HCT116 (cell line): ENCODE results near the gene CDH13.
A peak's percentile ranks its signal among the peaks of the same experiment; 100 is the strongest.

Experiments
- CEBPB ChIP-seq: IDR thresholded peaks from 2 replicates; pipeline ENCODE4 v1.6.1; 2012; ENCODE audit warnings: low read depth
- CTCF ChIP-seq, 3 experiments: fragments of 200-600 bp in 1 of 3; sonication (generic) in 1 of 3; IDR thresholded peaks in 2 of 3; conservative IDR thresholded peaks in 1 of 3; 2 replicates each; pipeline ENCODE4 v1.5.1; 2012 to 2017; ENCODE audit warnings: low read depth in 2 of 3, low read length in 2 of 3, antibody characterized with exemption in 1 of 3, borderline replicate concordance in 1 of 3, control low read depth in 1 of 3, mild to moderate bottlenecking in 1 of 3, mixed read lengths in 1 of 3, mixed run types in 1 of 3, moderate library complexity in 1 of 3; ENCODE audit not compliant: insufficient read depth in 1 of 3
- EZH2phosphoT487 ChIP-seq: fragments of 200-600 bp; IDR thresholded peaks from 2 replicates; pipeline ENCODE4 v1.6.1; 2018; ENCODE audit warnings: antibody characterized with exemption, borderline replicate concordance
- JUND ChIP-seq: IDR thresholded peaks from 2 replicates; pipeline ENCODE4 v1.6.1; 2012
- MAX ChIP-seq: IDR thresholded peaks from 2 replicates; pipeline ENCODE4 v1.6.1; 2012
- POLR2A ChIP-seq: IDR thresholded peaks from 2 replicates; pipeline ENCODE4 v1.7.0; 2011; ENCODE audit warnings: borderline replicate concordance; ENCODE audit not compliant: insufficient read depth, insufficient read length; ENCODE audit errors: extremely low read depth
- POLR2AphosphoS5 ChIP-seq: IDR thresholded peaks from 2 replicates; pipeline ENCODE4 v1.6.1; 2011; ENCODE audit warnings: mild to moderate bottlenecking, low read depth, low read length, moderate library complexity
- SIN3A ChIP-seq: IDR thresholded peaks from 2 replicates; pipeline ENCODE4 v1.6.1; 2012; ENCODE audit warnings: low read depth
- SP1 ChIP-seq: IDR thresholded peaks from 2 replicates; pipeline ENCODE4 v1.6.1; 2012; ENCODE audit warnings: low read depth
- SRF ChIP-seq: IDR thresholded peaks from 2 replicates; pipeline ENCODE4 v1.6.1; 2012; ENCODE audit warnings: low read depth
- TCF7L2 ChIP-seq: IDR thresholded peaks from 2 replicates; pipeline ENCODE4 v1.7.0; 2011; ENCODE audit warnings: borderline replicate concordance, inconsistent platforms; ENCODE audit not compliant: insufficient read depth, insufficient read length; ENCODE audit errors: extremely low read depth
- YY1 ChIP-seq: IDR thresholded peaks from 2 replicates; pipeline ENCODE4 v1.6.1; 2011; ENCODE audit warnings: low read length, low read depth, moderate library complexity, mild to moderate bottlenecking; ENCODE audit not compliant: insufficient replicate concordance; ENCODE audit errors: extremely low read depth
- ZNF274 ChIP-seq: fragments of 200-500 bp; sonication (Bioruptor generic); IDR thresholded peaks from 2 replicates; pipeline ENCODE4 v1.6.1; 2014; ENCODE audit warnings: mild to moderate bottlenecking, low read depth, low read length, inconsistent platforms

- TF ChIP-seq CTCF (IDR thresholded peaks at IDR 0.05 in 2 of 3, conservative IDR thresholded peaks at IDR 0.05 in 1 of 3; ENCODE audit: borderline replicate concordance in 1 of 3, insufficient read depth in 1 of 3, low read depth in 2 of 3, low read length in 2 of 3) (no peak), EZH2phosphoT487 (no peak), POLR2A (no peak), SIN3A (no peak), SP1 (no peak), POLR2AphosphoS5 (no peak), ZNF274 (no peak), JUND (peak; percentile 42; the same call in 1 of the 2 replicates), TCF7L2 (no peak), MAX (peak; percentile 72), CEBPB (peak; percentile 49), YY1 (no peak), SRF (peak; percentile 89)
These were observed 73.1 kb downstream of the CDH13 start for GRCh38 chr16:82699711-82700495.
